Measurements from ENCODE around the gene LHX8.
"Not testable (repeated sequence)": the region's sequence is repeated elsewhere in the genome, so short reads cannot be mapped to it uniquely, and the experiment has no call there.

The LHX8 gene

GRCh38 chr1:75133750-75134646, at the start of gene LHX8:
TSS of gene LHX8 (plus strand) at chr1:75134388. CDS start at chr1:75136615, 2,227 bp downstream.
- DNase-seq (ENCODE audit: low spot score): peak; percentile 66

- DNase-seq (ENCODE audit: low spot score): no peak
Observed at GRCh38 chr1:75085931-75086330, 48.3 kb upstream of the LHX8 start.

GRCh38 chr1:75087278-75087677, 46.9 kb upstream of the LHX8 start:
- no peak for DNase-seq (ENCODE audit: low spot score)

GRCh38 chr1:75092141-75092540, 42.0 kb upstream of the LHX8 start:
- DNase-seq (ENCODE audit: low spot score): no peak

- DNase-seq (ENCODE audit: low spot score): no peak
Observed at GRCh38 chr1:75097654-75098053, 36.5 kb upstream of the LHX8 start.

GRCh38 chr1:75099581-75099980, 34.6 kb upstream of the LHX8 start:
- no peak for DNase-seq (ENCODE audit: low spot score)

GRCh38 chr1:75100481-75101092, 33.6 kb upstream of the LHX8 start:
- no peak for DNase-seq (ENCODE audit: low spot score)

DNA sequence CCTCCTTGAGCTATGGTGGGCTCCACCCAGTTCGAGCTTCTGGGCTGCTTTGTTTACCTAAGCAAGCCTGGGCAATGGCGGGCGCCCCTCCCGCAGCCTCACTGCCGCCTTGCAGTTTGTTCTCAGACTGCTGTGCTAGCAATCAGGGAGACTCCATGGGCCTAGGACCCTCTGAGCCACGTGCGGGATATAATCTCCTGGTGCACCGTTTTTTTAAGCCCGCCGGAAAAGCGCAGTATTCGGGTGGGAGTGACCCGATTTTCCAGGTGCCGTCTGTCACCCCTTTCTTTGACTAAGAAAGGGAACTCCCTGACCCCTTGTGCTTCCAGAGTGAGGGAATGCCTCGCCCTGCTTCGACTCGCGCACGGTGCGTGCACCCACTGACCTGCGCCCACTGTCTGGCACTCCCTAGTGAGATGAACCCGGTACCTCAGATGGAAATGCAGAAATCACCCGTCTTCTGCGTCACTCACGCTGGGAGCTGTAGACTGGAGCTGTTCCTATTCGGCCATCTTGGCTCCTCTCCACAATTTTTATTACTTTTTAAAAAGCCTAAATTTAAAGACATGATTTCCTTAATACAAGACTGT, 21.7 kb upstream of the LHX8 start:
- DNase-seq (ENCODE audit: low spot score): not testable (repeated sequence)

- no peak for DNase-seq (ENCODE audit: low spot score)
Observed at GRCh38 chr1:75115654-75116053, 18.5 kb upstream of the LHX8 start.

- no peak for DNase-seq (ENCODE audit: low spot score)
Observed at GRCh38 chr1:75123756-75124155, 10.4 kb upstream of the LHX8 start.

DNA sequence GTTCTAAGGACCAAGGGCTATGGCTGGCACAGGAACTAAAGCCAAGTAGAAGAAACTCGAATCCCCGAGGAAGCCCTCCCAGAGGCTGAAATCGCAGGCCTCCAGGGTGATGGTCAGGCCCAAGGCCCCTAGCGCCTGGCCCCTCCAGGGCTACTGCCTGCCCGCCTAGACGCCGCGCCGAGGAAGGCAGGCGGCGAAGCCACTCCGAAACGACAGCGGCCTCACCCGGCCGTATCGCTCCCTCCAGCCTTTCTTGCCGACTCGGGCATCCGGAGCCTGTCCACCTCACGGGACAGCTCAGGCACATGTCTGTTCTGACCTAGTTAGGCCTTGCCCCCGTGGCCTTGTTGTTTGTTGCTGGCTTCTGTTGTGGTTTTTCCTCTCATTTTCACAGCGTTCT, 9.7 kb upstream of the LHX8 start:
- DNase-seq (ENCODE audit: low spot score): peak; percentile 66

- no peak for DNase-seq (ENCODE audit: low spot score)
Observed at GRCh38 chr1:75125161-75125726, 8.9 kb upstream of the LHX8 start.

DNA sequence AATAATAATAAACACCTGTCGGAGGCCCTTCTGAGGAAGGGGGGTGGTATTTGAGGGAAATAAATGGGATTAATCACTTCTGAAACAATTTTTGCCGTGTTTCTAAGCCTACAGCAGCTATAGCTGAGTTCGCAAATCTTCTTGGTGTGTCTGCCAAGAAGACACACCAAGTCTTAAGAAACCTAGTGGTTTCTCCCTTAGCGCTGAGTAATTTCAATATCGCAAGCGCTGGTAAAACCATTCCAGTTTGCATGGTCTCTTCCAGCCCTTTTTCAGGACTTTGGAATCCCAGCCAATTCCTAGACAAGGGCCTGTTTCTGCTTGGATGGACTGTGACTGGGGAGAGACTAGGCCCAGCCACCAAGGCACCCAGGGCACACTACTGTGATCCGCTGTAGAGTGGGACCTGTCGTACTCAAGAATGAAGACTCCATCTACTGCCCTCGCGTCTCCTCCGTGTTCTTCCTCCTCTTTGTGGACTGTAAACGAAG, 7.5 kb upstream of the LHX8 start:
- no peak for DNase-seq (ENCODE audit: low spot score)

DNA sequence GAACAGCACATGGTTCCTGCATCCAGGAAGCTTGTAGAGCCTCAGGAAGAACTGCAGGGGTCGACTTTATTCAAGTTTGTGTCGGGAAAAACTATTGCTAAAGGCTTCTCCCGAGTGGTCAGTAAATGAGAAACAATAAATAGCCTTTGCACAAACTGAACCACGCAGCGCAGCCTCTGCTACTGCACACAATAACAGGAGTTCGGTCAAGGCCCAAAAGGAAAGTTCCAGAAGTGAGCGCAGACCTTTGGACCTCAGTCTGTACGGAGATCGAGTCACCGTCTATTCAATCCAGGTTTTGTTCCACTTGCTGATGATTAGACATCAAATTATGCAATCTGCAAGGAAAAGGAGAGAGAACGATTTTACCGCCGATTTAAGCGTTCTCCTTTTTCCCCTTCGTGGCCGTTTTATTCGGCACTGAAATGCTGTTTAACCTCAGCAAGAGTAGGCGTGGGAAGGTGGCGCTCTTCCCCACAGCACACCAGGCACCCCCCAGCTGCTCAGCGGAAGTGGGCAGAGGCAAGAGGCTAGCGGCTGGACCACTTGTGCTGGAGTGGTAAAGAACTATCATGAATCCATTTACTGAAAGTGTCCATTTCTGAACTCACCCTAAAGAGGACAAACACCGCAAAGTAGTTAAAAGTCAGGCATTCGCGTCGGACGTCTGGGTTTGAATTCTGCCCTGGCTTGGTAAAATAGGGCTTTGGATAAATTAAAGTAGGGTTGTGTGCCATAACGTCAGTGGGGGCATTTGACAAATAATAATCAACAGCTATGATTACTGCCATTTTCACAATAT, 6.1 kb upstream of the LHX8 start:
- no peak for DNase-seq (ENCODE audit: low spot score)

DNA sequence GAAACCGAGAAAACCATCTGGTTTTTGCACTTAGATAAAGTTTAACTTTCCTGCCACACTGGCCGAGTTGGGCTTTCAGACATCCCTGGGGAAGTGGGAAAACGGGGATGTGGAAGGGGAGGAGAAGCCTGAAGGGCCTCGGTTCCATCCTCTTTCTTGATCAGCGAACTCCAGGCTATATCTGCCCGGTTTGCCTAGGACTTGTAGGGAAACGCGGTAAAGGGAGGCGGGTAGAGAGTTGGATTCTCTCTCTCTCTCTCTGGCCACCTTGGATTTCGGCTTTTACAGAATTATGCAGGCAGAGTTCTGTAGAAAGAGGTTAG, 4.6 kb upstream of the LHX8 start:
- DNase-seq (ENCODE audit: low spot score): no peak

GRCh38 chr1:75129983-75130789, 4.0 kb upstream of the LHX8 start:
- peak; percentile 71 for DNase-seq (ENCODE audit: low spot score)

DNA sequence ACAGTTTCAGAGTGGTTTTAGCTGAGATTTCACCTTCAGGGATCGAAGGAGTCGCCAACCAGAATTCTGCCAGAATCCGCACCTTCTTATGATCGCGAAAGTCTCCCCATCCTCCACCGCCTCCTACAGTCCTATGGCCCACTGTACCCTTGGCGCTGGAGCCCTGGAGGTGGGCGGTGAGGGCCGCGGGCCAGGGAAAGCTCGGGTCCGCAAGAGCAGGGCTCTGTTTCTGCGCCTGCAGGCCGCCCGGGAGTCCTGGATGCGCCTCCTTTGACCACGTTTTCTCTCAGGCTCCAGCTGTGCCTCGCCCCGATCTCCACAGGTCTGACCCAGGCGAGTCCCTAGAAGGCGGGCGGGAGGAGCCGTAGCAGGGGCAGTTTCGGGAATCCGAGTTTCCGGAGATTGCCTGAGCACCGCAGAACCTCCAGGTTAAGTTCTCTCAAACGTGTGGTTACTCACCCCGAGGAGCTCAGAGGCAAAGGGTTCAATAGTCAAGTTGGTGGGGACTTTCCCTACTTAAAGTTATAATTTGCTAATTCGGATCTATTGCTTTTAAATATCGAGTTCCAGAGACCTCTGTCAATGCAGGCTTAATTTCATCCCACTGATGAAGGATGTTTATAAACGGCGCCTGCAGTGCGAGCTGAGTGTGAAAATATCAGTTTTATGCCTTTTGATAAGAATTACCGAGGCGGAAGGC, 3.2 kb upstream of the LHX8 start:
- DNase-seq (ENCODE audit: low spot score): peak; percentile 68

DNA sequence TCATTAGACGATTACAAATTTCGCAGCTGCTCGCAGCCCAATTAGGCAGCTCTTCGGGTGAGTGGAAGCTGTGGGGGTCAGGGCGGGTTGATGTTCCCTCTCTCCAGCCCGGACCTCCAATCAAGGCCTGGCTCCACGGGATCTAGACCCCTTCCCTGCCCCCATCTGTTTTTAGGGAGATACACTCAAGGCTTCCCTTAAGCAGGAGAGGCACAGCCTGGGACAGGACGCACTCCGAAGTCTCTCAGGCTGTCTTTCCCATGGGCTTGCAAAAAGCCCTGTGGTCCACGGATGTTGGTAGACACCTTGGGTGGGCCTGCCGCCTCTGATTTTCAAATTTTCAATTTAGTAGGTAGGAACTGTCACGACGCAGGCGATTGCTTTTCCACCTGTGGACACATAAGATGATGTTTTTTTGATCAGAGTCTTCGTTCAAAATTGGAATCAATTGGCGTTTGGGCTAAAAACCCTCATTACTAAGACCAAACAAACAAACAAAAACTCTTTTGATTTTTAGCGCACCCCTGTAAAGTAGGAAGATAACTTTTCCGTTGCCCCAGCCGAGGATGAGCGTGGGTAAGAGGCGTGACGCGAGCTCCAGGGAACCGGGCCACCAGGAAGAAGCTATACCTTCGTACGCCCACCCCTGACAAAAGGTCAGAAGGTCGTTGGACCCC, 2.5 kb upstream of the LHX8 start:
- peak; percentile 55 for DNase-seq (ENCODE audit: low spot score)

GRCh38 chr1:75132242-75132811, 1.9 kb upstream of the LHX8 start:
- DNase-seq (ENCODE audit: low spot score): peak; percentile 63
